Kidney (tissue), 14 donors: Measurements from ENCODE around the gene DLG2. TPM values are rescaled to one million over a fixed set of nuclear protein-coding genes. Genes with fewer than 3 reads are reported as not detected.

Experiments used
- DNase-seq, 5 donors: peaks; one replicate each; pipeline ENCODE4 v3.0.0-alpha.2; 2013 to 2020
- FAIRE-seq: peaks from 2 replicates; lab custom pipeline; 2012; peaks lifted over from hg19 to GRCh38; lab: Jason Lieb, UNC
- H3K27ac ChIP-seq, 2 donors: one replicate each; pipeline ENCODE4 v1.7.0; 2013; ENCODE audit warnings: low read depth in 2 of 2, low read length in 2 of 2, inconsistent platforms in 1 of 2
- H3K27me3 ChIP-seq: one replicate; pipeline ENCODE4 v1.7.1; 2013; ENCODE audit warnings: low read length, inconsistent platforms; ENCODE audit not compliant: control insufficient read depth, insufficient read depth
- H3K36me3 ChIP-seq, 3 donors: one replicate each; pipeline versions ENCODE4 v1.7.0 to v1.7.1; 2013; ENCODE audit warnings: low read length in 3 of 3, control low read depth in 1 of 3, inconsistent platforms in 1 of 3; ENCODE audit not compliant: insufficient read depth in 3 of 3, control insufficient read depth in 2 of 3
- H3K4me1 ChIP-seq, 3 donors: one replicate each; pipeline versions ENCODE4 v1.7.0 to v1.7.1; 2013; ENCODE audit warnings: low read length in 3 of 3, inconsistent platforms in 1 of 3, low read depth in 1 of 3; ENCODE audit not compliant: control insufficient read depth in 2 of 3, insufficient read depth in 2 of 3
- H3K4me3 ChIP-seq, 3 donors: one replicate each; pipeline versions ENCODE4 v1.7.0 to v1.8.1; 2013; ENCODE audit warnings: low read length in 3 of 3, control low read depth in 1 of 3, inconsistent platforms in 1 of 3
- H3K9ac ChIP-seq, 3 donors: one replicate each; pipeline versions ENCODE4 v1.7.0 to v1.7.1; 2013; ENCODE audit warnings: low read length in 3 of 3, control low read depth in 1 of 3, inconsistent platforms in 1 of 3
- H3K9me3 ChIP-seq, 3 donors: one replicate each; pipeline versions ENCODE4 v1.7.0 to v1.7.1; 2013; ENCODE audit warnings: low read length in 3 of 3, control low read depth in 1 of 3, inconsistent platforms in 1 of 3; ENCODE audit not compliant: control insufficient read depth in 2 of 3, insufficient read depth in 1 of 3
- CTCF ChIP-seq: IDR thresholded peaks from 3 replicates; pipeline ENCODE4 v1.5.1; 2012; ENCODE audit warnings: mild to moderate bottlenecking, moderate library complexity, borderline replicate concordance; ENCODE audit not compliant: insufficient read depth; ENCODE audit errors: extremely low read depth
- intact Hi-C: fragments of 100-400 bp; cut with DNase I; formaldehyde crosslinking; loops from one replicate; pipeline ENCODE4 v1.11.1; 2022
- polyA plus RNA-seq: library from polyadenylated mRNA; stranded (reverse); fragments of 350-450 nt; fragmentation: Illumina TruSeq; extraction: RNeasy Lipid Tissue Mini Kit (QIAGEN cat#74804); gene quantifications from one replicate; pipeline ENCODE4 v1.2.3, GENCODE V29; 2014; ENCODE audit warnings: low read depth, low replicate concordance; ENCODE audit not compliant: insufficient read depth
- total RNA-seq: library from RNA; stranded (reverse); fragmentation: NEBNext Ultra II Directional; extraction: Animal tissue kit (Norgen Biotek cat#: 25700); gene quantifications from one replicate; pipeline ENCODE4 v1.2.1, GENCODE V29; 2021
- donor health status: control.
- donor health status: control.
- donor health status: control.
- donor health status: control.
- donor health status: control.
- donor health status: DM: yes; HTN: yes; CAD: no.
- donor health status: Normal renal cell carcinoma (clear cell type).

DLG2 gene
- total and polyA plus RNA-seq, 2 donors from 2014 or later: 2.9 to 7.2 TPM

GRCh38 chr11:83721263-83721662, 1905.9 kb downstream of the DLG2 start:
- no peak for TF ChIP-seq CTCF
- FAIRE-seq: no peak
- no peak overlapping the region for H3K9ac ChIP-seq
- H3K9me3 ChIP-seq: no peaks in the 10 kb centered on the region
- H3K36me3 ChIP-seq: no peaks in the 10 kb centered on the region
- no peak overlapping the region for H3K27ac ChIP-seq
- intact Hi-C loops: no loop called here
- no peaks in the 10 kb centered on the region for H3K27me3 ChIP-seq
- peaks cover 0 to 2% (median 0%) of the 10 kb centered on the region in 3 donors for H3K4me1 ChIP-seq
- no peak overlapping the region for H3K4me3 ChIP-seq
- no peak for DNase-seq

GRCh38 chr11:83720675-83721074, 1906.5 kb downstream of the DLG2 start:
- DNase-seq: no peak
- no peak for TF ChIP-seq CTCF
- H3K27ac ChIP-seq: no peak overlapping the region
- peaks cover 0 to under 1% (median 0%) of the 10 kb centered on the region in 3 donors for H3K4me1 ChIP-seq
- H3K27me3 ChIP-seq: no peaks in the 10 kb centered on the region
- H3K9me3 ChIP-seq: no peaks in the 10 kb centered on the region
- no peak for FAIRE-seq
- no peak overlapping the region for H3K4me3 ChIP-seq
- no peak overlapping the region for H3K9ac ChIP-seq
- no peaks in the 10 kb centered on the region for H3K36me3 ChIP-seq
- intact Hi-C loops: no loop called here

- no peak for DNase-seq
- H3K9me3 ChIP-seq: no peaks in the 10 kb centered on the region
- H3K4me3 ChIP-seq: no peak overlapping the region
- no peaks in the 10 kb centered on the region for H3K4me1 ChIP-seq
- no peaks in the 10 kb centered on the region for H3K27me3 ChIP-seq
- H3K27ac ChIP-seq: no peak overlapping the region
- intact Hi-C loops: no loop called here
- no peak for FAIRE-seq
- no peak overlapping the region for H3K9ac ChIP-seq
- TF ChIP-seq CTCF: no peak
- H3K36me3 ChIP-seq: no peaks in the 10 kb centered on the region
Observed at GRCh38 chr11:83717537-83717936, 1909.6 kb downstream of the DLG2 start.

- no peaks in the 10 kb centered on the region for H3K27me3 ChIP-seq
- H3K9me3 ChIP-seq: no peaks in the 10 kb centered on the region
- H3K4me3 ChIP-seq: no peak overlapping the region
- no peak overlapping the region for H3K9ac ChIP-seq
- no peaks in the 10 kb centered on the region for H3K4me1 ChIP-seq
- intact Hi-C loops: no loop called here
- DNase-seq: no peak
- no peak for TF ChIP-seq CTCF
- no peak for FAIRE-seq
- H3K27ac ChIP-seq: no peak overlapping the region
- no peaks in the 10 kb centered on the region for H3K36me3 ChIP-seq
Observed at GRCh38 chr11:83715927-83716535, 1911.1 kb downstream of the DLG2 start.
